Mononuclear cell (primary cell): Measurements from ENCODE around the gene PFKFB3. TPM values are rescaled to one million over a fixed set of nuclear protein-coding genes. Genes with fewer than 3 reads are reported as not detected.

Experiments used
- H3K27me3 ChIP-seq: 2 replicates; pipeline ENCODE4 v1.6.0; 2011; ENCODE audit warnings: low read length, control low read depth; ENCODE audit not compliant: insufficient read depth
- H3K4me1 ChIP-seq: 2 replicates; pipeline ENCODE4 v1.5.1; 2011; ENCODE audit warnings: mild to moderate bottlenecking, low read length, control low read depth; ENCODE audit not compliant: insufficient read depth
- H3K4me3 ChIP-seq: 2 replicates; pipeline ENCODE4 v1.5.1; 2011; ENCODE audit warnings: mild to moderate bottlenecking, low read length, moderate library complexity
- H3K9me3 ChIP-seq: 2 replicates; pipeline ENCODE4 v1.5.1; 2011; ENCODE audit warnings: low read depth, mild to moderate bottlenecking, control low read depth, low read length
- total RNA-seq: library from RNA; depleted of rRNA; stranded (reverse); fragments of >200 nt; gene quantifications from one replicate; pipeline ENCODE4 v1.2.3, GENCODE V29; 2012

Gene PFKFB3
- total RNA-seq, 1 donor = 208 TPM

GRCh38 chr10:6216916-6217315 is 14.2 kb downstream of the PFKFB3 start:
- Histone ChIP-seq H3K4me1 (no peaks in the 10 kb centered on the region), H3K27me3 (no peaks in the 10 kb centered on the region), H3K4me3 (no peak overlapping the region)

GRCh38 chr10:6217611-6218010 is 14.9 kb downstream of the PFKFB3 start:
- Histone ChIP-seq H3K9me3 (no peaks in the 10 kb centered on the region), H3K4me1 (no peaks in the 10 kb centered on the region), H3K4me3 (no peak overlapping the region), H3K27me3 (no peaks in the 10 kb centered on the region)

More at GRCh38 chr10:6216916-6217315, 14.2 kb downstream of the PFKFB3 start:
- no peaks in the 10 kb centered on the region for H3K9me3 ChIP-seq

GRCh38 chr10:6218692-6219493 is 16.2 kb downstream of the PFKFB3 start:
- H3K4me3 ChIP-seq = no peak overlapping the region
- no peaks in the 10 kb centered on the region for H3K27me3 ChIP-seq
- H3K9me3 ChIP-seq = no peaks in the 10 kb centered on the region
- H3K4me1 ChIP-seq = no peaks in the 10 kb centered on the region

- Histone ChIP-seq H3K4me3 (no peak overlapping the region), H3K27me3 (no peaks in the 10 kb centered on the region), H3K9me3 (no peaks in the 10 kb centered on the region), H3K4me1 (no peaks in the 10 kb centered on the region)
These were observed 16.7 kb downstream of the PFKFB3 start for GRCh38 chr10:6219494-6219836.

GRCh38 chr10:6220418-6221191 is 17.9 kb downstream of the PFKFB3 start:
- Histone ChIP-seq H3K27me3 (no peaks in the 10 kb centered on the region), H3K4me3 (no peak overlapping the region), H3K9me3 (no peaks in the 10 kb centered on the region), H3K4me1 (no peaks in the 10 kb centered on the region)

- no peaks in the 10 kb centered on the region for H3K4me1 ChIP-seq
- H3K4me3 ChIP-seq = no peak overlapping the region
- no peaks in the 10 kb centered on the region for H3K9me3 ChIP-seq
- H3K27me3 ChIP-seq = no peaks in the 10 kb centered on the region
These were observed 18.6 kb downstream of the PFKFB3 start for GRCh38 chr10:6221192-6221940.

GRCh38 chr10:6221971-6222751 is 19.4 kb downstream of the PFKFB3 start:
- Histone ChIP-seq H3K4me3 (no peak overlapping the region), H3K4me1 (no peaks in the 10 kb centered on the region), H3K9me3 (no peaks in the 10 kb centered on the region), H3K27me3 (no peaks in the 10 kb centered on the region)

GRCh38 chr10:6222755-6223154 is 20.0 kb downstream of the PFKFB3 start:
- Histone ChIP-seq H3K9me3 (no peaks in the 10 kb centered on the region), H3K27me3 (no peaks in the 10 kb centered on the region), H3K4me1 (no peaks in the 10 kb centered on the region), H3K4me3 (no peak overlapping the region)

GRCh38 chr10:6223981-6224380 is 21.2 kb downstream of the PFKFB3 start:
- Histone ChIP-seq H3K27me3 (no peaks in the 10 kb centered on the region), H3K4me1 (no peaks in the 10 kb centered on the region), H3K4me3 (no peak overlapping the region), H3K9me3 (no peaks in the 10 kb centered on the region)

- Histone ChIP-seq H3K4me3 (no peak overlapping the region), H3K4me1 (no peaks in the 10 kb centered on the region), H3K9me3 (no peaks in the 10 kb centered on the region), H3K27me3 (no peaks in the 10 kb centered on the region)
These were observed 22.0 kb downstream of the PFKFB3 start for GRCh38 chr10:6224781-6225180.

GRCh38 chr10:6225263-6225814 is 22.6 kb downstream of the PFKFB3 start:
- H3K27me3 ChIP-seq = no peaks in the 10 kb centered on the region
- H3K9me3 ChIP-seq = no peaks in the 10 kb centered on the region
- no peak overlapping the region for H3K4me3 ChIP-seq
- H3K4me1 ChIP-seq = no peaks in the 10 kb centered on the region

- Histone ChIP-seq H3K4me1 (no peaks in the 10 kb centered on the region), H3K9me3 (no peaks in the 10 kb centered on the region), H3K4me3 (no peak overlapping the region), H3K27me3 (no peaks in the 10 kb centered on the region)
These were observed 23.5 kb downstream of the PFKFB3 start for GRCh38 chr10:6226216-6226615.

- H3K4me3 ChIP-seq = no peak overlapping the region
- H3K4me1 ChIP-seq = no peaks in the 10 kb centered on the region
- H3K27me3 ChIP-seq = no peaks in the 10 kb centered on the region
- H3K9me3 ChIP-seq = no peaks in the 10 kb centered on the region
These were observed 24.6 kb downstream of the PFKFB3 start for GRCh38 chr10:6227346-6227745.

GRCh38 chr10:6228010-6228511 is 25.3 kb downstream of the PFKFB3 start:
- Histone ChIP-seq H3K9me3 (no peaks in the 10 kb centered on the region), H3K4me1 (no peaks in the 10 kb centered on the region), H3K27me3 (no peaks in the 10 kb centered on the region), H3K4me3 (no peak overlapping the region)
